ENCODE measurements around the gene PCBD2.
"Not testable (repeated sequence)": the region's sequence is repeated elsewhere in the genome, so short reads cannot be mapped to it uniquely, and the experiment has no call there.

Gene PCBD2

DNA sequence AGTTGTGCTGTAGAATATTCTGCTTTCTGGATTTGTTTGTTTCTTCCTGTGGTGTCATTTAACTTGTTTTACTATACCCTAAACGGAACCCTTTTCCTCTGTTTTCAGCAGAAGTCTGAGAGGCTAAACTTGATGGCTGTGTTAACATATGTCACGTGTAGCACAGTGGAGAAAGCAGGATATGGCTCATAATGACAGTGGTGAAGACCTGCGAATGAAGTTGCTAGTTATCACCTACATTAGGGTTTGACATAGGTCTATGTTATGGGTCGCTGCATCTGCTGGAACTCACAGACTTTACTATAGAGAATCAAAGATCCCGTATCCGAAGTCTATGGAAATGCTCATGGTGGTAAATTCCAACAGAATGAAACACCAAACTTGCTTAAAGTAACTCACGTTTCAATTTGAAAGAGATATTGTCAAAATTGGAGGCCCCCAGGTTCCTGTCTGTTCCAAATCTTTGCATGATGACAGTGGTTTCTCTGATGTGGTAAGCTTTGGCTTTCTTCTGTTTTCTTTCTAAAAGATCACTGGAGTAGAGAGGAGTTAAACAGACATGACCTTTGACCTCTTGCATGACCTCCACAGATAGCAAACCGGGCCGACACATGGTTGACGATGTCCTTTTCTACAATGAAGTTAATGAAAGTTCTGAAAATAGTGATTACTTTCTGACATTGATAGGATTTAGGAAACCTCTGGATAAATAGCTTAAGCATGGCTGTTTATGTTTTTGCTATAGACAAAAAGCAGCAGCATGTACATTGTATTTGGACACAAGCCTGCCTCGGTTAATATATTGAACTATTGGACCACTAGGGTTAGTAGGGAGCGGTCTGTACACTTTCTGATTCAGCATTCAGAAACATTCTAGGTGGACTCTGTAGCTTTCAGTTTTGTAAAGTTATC lies 59.7 kb downstream of the PCBD2 start:
- DNase-seq, result no peak

DNA sequence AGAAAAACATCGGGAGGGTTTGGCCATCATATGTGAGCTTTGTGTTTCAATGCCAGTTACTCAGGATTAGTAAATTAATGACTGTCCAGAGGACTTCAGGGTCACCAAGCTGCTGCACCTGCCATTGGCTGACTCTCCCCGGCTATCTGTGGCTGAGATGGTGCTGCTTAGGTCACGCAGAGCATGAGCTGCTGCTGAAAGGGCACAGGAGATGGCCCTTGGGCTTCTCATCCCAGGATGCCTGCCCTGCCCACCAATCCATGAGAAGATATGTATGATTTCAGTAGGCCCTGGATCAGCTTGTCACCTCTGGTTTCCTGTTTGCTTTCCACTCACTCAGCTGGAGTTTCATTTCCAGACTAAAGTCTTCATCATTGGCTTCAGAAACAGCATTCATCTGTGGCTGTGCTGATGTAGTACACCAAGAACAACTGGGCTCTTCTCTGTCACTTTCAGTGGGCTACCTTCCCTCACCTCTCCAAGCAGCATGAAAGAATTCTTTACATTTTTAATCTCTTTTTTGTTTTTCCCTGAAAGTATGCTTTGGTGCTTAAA lies 60.4 kb downstream of the PCBD2 start:
- DNase-seq, result no peak

DNA sequence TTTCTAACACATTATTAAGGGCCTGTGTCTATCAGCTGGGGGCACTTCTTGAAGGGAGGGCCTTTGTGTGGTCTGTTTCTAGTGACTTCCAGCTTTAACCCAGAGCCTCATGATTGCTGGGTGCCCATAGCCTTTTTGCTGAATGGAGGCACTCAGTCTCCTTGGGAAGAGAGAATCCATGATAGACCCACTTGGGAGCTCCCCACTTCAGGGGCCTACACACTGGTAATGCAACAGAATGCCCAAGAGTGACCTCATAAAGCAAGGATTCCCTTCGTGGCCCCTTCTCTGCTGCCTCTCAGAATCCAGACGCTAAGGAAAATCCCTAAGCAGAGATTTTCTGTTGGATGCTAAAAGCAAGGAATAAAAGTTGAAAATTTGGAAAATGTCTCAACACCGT lies 62.7 kb downstream of the PCBD2 start, which contains the start of gene CATSPER3:
Gene CATSPER3, plus strand, starts transcription at position 301 of the 400 bp plus-strand sequence. Its CDS starts 85 bp downstream, at position 386.
- DNase-seq, result no peak

GRCh38 chr5:134968055-134968454 lies 63.1 kb downstream of the PCBD2 start:
- no peak for DNase-seq

DNA sequence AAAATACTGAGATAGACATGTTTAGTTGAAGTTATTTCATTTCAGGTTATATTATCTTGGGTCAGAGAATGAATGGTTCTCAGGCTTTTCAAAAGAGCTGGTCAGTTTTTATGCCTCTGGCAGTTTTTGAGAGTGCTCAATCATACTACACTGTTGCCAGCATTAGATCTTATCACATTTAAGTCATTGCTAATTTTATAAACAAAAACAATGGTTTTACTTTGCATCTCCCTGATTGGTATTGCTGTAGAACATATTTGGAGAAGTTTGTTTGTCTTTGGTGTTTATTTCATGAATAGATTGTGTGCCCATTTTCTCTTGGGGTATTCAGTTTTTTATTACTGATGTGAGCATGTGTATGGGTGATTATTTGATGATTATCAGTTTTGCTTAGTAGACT lies 64.2 kb downstream of the PCBD2 start:
- DNase-seq, result no peak

DNA sequence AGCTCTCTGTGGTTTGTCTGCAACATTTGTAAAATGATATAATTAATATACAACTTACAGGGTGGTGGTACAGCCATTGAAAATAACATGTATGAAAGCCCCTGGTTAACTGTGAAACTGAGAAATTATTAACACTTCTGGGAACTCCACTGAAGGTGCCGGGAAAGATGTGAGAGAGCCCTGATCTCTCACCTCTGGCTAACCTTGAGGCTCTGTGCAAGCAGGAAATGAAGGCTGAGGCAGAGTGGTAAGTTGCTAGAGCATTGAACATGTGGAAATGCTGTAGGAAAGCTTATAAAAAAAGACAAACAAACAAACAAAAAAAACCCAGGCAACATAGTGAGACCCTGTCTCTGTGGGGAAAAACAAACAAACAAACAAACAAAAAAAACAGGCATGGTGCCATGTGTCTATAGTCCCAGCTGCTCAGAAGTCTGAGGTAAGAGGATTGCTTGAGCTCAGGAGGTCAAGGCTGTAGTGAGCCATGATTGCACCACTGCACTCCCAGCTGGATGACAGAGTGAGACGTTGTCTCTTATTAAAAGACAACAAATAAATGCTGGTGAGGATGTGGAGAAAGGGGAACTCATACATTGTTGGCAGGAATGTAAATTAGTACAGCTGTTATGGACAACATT lies 70.3 kb downstream of the PCBD2 start:
- DNase-seq, result no peak

GRCh38 chr5:134975843-134976242 lies 70.9 kb downstream of the PCBD2 start:
- peak; percentile 9 for DNase-seq

GRCh38 chr5:134976841-134977240 lies 71.9 kb downstream of the PCBD2 start:
- no peak for DNase-seq

GRCh38 chr5:134979416-134979815 lies 74.5 kb downstream of the PCBD2 start:
- DNase-seq, result no peak

GRCh38 chr5:134982230-134982629 lies 77.3 kb downstream of the PCBD2 start:
- no peak for DNase-seq

DNA sequence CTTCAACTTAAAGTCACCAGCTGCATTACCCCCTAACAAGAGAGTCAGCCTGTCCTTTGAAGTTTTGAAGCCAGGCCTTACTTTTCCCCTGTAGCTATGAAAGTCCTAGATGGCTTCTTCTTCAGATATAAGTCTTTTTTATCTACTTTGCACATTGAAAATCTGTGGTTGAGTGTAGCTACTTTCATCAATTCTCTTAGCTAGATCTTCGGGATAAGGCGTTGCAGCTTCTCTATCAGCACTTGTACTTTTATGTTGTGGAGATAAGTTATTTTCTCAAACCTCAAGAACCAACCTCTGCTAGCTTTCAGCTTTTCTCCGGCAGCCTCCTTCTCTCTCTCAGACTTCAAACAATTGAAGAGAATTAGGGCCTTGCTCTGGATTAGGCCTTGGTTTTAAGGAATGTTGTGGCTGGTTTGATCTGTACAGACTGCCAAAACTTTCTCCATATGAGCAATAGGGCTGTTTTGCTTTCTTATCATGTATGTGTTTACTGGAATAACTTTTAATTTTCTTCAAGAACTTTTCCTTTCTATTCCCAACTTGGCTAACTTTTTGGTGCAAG lies 84.4 kb downstream of the PCBD2 start:
- no peak for DNase-seq

DNA sequence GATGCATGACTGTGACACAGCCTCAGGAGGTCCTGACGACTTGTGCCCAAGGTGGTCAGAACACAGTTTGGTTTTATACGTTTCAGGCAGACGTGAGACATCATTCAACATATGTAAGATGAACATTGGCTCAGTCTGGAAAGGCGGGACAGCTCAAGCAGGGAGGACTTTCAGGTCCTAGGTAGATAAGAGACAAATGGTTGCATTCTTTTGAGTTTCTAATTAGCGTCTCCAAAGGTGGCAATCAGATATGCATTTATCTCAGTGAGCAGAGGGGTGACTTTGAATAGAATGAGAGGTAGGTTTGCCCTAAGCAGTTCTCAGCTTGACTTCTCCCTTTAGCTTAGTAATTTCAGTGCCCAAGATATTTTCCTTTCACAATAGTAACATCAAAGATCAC lies 85.3 kb downstream of the PCBD2 start:
- not testable (repeated sequence) for DNase-seq

GRCh38 chr5:134992148-134992547 lies 87.2 kb downstream of the PCBD2 start:
- DNase-seq, result no peak

DNA sequence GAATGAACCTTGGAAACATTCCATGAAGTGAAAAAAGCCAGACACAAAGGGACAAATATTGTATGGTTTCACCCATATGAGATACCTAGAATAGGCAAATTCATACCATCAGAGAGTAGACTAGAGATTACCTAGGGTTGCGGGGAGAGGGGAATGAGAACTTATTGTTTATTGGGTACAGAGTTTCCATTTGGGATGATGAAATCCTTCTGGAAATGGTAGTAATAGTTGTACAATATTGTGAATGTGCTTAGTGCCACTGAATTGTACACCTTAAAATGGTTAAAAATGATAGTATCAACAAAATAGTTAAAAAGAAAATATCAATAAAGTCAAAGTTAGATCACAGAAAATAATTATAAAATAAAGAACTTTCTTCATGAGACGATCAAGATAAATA lies 88.2 kb downstream of the PCBD2 start:
- DNase-seq, result no peak

- no peak for DNase-seq
These were observed 89.7 kb downstream of the PCBD2 start for GRCh38 chr5:134994560-134995156.

DNA sequence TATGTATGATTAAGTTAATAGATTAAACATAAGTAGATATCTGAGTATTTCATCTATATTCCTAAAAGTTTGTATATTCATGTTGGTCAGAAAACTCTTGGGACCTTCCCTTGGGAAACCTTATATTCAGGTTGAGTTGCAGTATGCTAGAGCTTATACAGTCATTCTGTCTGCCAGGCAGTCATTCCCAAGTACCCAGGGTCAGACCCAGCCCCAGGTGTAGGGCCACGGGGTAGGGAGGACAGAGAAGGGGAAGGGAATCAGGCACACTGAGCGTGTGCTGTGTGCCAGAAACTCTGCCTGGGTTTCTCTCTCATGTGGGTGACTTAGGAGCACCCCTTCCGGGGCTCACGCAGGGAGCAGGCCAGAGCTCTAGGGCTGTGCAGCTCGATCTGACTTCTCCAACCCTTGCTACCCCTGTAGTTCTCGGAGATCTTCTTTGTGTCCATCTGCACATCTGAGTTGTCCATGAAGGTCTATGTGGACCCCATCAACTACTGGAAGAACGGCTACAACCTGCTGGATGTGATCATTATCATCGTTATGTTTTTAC lies 91.0 kb downstream of the PCBD2 start:
- DNase-seq, result no peak

- no peak for DNase-seq
These were observed 92.1 kb downstream of the PCBD2 start for GRCh38 chr5:134997015-134997414.

- DNase-seq, result not testable (repeated sequence)
These were observed 93.1 kb downstream of the PCBD2 start for GRCh38 chr5:134998068-134998467.

DNA sequence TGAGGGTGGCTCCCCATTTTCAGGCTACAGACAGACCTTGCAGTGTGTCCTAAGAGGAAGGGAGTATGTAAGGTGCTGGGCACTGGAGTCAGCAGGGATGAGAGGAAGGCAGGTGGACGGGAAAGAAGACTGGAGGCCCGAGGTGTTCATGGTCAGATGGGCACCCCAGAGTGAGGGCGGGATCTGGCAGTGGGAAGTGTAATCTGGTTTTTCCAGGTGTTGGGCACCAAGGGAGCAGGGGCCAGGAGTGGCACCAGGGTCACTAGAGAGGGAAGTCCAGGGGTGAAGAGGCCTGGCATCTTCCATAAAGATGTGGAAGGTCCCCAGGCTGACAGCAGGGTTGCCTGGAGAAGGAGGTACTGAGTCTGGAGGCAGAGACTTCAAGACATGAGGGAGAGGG lies 99.4 kb downstream of the PCBD2 start:
- no peak for DNase-seq

- no peak for DNase-seq
These were observed 100.1 kb downstream of the PCBD2 start for GRCh38 chr5:135005076-135005475.

DNA sequence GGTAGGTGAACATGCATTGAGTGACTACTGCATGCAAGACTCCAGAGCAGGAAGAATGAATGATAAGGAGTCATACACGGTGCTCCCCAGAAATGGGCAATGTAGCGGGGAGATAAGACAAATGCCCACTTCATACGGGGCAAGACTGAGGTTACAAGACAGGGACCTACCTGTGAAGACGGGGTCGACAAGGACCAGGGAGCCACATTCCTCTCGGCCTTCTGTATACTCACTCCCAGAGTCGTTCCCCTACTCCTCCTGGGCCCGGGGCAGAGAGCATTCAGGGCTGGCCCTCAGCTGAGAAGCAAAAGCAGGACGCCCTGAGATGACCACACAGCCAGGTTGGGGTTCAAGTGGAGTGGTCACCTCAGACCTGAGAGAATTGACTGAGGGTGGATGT lies 102.4 kb downstream of the PCBD2 start:
- DNase-seq, result no peak

- DNase-seq, result no peak
These were observed 102.9 kb downstream of the PCBD2 start for GRCh38 chr5:135007749-135008363.
